Peyer's patch (tissue), 4 donors: ENCODE results near the gene PTGER3. TPM values are rescaled to one million over a fixed set of nuclear protein-coding genes. Genes with fewer than 3 reads are reported as not detected.

Experiments used
- DNase-seq, 3 donors: peaks; one replicate each; pipeline ENCODE4 v3.0.0-alpha.2; 2017 to 2019
- H3K27ac ChIP-seq, 4 donors: fragments of 200-600 bp; sonication (generic); one replicate each; pipeline ENCODE4 v1.5.1; 2016 to 2019
- H3K27me3 ChIP-seq, 2 donors: fragments of 200-600 bp; sonication (generic); one replicate each; pipeline ENCODE4 v1.5.1; 2019
- H3K36me3 ChIP-seq, 3 donors: fragments of 200-600 bp; sonication (generic); one replicate each; pipeline ENCODE4 v1.5.1; 2016 to 2019
- H3K4me1 ChIP-seq, 4 donors: fragments of 200-600 bp; sonication (generic); one replicate each; pipeline ENCODE4 v1.5.1; 2016 to 2019
- H3K4me3 ChIP-seq, 4 donors: fragments of 200-600 bp; sonication (generic); 1 replicate in 3 of 4; 2 replicates in 1 of 4; pipeline ENCODE4 v1.5.1; 2016 to 2019; ENCODE audit warnings: mild to moderate bottlenecking in 1 of 4
- H3K9me3 ChIP-seq, 4 donors: fragments of 200-600 bp; sonication (generic); one replicate each; pipeline ENCODE4 v1.5.1; 2016 to 2019; ENCODE audit warnings: mild to moderate bottlenecking in 1 of 4
- POLR2A ChIP-seq, 2 donors: fragments of 450-650 bp; IDR thresholded peaks; one replicate each; pipeline ENCODE4 v1.5.1; 2017; ENCODE audit warnings: antibody characterized with exemption in 2 of 2, mild to moderate bottlenecking in 2 of 2, moderate library complexity in 2 of 2
- total RNA-seq, 4 donors: library from RNA; depleted of rRNA; stranded (reverse); fragments of >200 nt; gene quantifications; one replicate each; pipeline ENCODE4 v1.1.0, GENCODE V29; 2016
- TF ChIP-seq, protein P1 (sequence below), 6 experiments: fragments of 450-650 bp in 4 of 6; fragments of 200-600 bp in 2 of 6; sonication (generic) in 1 of 6; IDR thresholded peaks; one replicate each; pipeline ENCODE4 v1.5.1; 2017 to 2019; ENCODE audit warnings: antibody characterized with exemption in 6 of 6, mild to moderate bottlenecking in 3 of 6, moderate library complexity in 1 of 6

The PTGER3 gene
- total RNA-seq, 4 donors from 2014 or later: 1.4 to 9.1 (median 2.5) TPM

DNA sequence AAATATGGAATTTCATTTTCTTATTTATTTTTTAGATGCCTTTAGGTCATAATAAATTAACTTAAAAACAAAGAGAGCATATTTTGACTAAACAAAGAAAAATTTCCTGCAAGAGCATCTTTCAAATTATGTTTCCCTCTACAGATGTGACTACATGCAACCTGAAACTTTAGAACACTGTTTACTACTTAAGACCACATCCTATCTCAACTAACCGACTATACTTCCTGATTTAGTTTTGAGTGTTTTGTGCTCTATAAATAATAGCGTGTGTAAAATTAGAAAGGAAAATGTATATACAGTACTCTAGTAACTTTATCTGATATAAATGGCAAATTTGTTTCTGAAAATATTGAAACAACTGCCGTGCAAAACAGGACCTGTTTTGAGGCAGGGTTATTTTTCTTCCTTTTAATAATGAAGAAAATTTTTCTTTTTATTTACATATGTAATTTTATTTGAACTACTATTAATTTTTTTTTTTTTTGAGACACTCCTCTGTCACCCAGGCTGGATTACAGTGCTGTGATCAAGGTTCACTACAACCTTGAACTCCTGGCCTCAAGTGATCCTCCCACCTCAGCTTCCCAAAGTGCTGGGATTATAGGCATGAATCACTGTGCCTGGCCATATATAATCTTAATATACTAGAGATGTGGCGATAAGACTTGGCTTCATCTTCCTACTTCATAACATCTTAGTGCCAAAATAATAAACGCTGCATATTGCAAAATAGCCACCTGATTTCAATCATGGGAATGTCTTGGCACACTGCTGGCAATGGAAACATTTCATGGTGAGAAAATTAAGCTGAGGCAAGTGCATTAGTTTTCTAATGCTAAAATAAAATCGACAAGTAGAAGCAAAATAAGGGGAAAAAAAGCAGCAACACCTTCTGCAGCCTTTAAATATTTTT, 21.0 kb upstream of the PTGER3 start:
- Histone ChIP-seq H3K4me1 (no peaks in the 10 kb centered on the region), H3K36me3 (peaks cover 0 to 98% (median 0%) of the 10 kb centered on the region in 3 donors), H3K27me3 (no peaks in the 10 kb centered on the region), H3K9me3 (no peaks in the 10 kb centered on the region), H3K27ac (no peak overlapping the region), H3K4me3 (no peak overlapping the region)
- DNase-seq: peak in 1 of 3 donors; percentile 70
- TF ChIP-seq, protein P1, sequence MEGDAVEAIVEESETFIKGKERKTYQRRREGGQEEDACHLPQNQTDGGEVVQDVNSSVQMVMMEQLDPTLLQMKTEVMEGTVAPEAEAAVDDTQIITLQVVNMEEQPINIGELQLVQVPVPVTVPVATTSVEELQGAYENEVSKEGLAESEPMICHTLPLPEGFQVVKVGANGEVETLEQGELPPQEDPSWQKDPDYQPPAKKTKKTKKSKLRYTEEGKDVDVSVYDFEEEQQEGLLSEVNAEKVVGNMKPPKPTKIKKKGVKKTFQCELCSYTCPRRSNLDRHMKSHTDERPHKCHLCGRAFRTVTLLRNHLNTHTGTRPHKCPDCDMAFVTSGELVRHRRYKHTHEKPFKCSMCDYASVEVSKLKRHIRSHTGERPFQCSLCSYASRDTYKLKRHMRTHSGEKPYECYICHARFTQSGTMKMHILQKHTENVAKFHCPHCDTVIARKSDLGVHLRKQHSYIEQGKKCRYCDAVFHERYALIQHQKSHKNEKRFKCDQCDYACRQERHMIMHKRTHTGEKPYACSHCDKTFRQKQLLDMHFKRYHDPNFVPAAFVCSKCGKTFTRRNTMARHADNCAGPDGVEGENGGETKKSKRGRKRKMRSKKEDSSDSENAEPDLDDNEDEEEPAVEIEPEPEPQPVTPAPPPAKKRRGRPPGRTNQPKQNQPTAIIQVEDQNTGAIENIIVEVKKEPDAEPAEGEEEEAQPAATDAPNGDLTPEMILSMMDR (IDR thresholded peaks at IDR 0.05): no peak
- no peak for TF ChIP-seq POLR2A (IDR thresholded peaks at IDR 0.05)

DNA sequence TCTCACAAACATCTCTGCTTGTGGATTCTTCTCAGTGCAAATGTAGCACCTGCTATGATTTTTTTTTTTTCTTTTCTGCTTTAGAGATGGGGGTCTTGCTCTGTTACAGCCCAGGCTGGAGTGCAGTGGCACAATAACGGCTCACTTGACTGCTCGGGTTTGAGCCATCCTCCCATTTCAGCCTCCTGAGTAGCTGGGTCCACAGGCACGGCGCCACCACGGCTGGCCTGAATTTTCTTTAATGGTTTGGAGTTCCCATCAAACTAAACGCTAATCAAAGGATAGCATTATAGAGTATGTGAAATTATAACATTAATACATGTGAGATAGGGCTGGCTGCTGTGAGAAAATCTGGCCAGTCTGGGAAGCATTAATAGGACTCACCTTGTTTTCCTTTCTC, 7.2 kb upstream of the PTGER3 start:
- Histone ChIP-seq H3K27me3 (no peaks in the 10 kb centered on the region), H3K9me3 (no peaks in the 10 kb centered on the region), H3K36me3 (peaks cover 0 to 19% (median 0%) of the 10 kb centered on the region in 3 donors), H3K4me3 (no peak overlapping the region), H3K27ac (no peak overlapping the region), H3K4me1 (no peaks in the 10 kb centered on the region)
- no peak for TF ChIP-seq POLR2A (IDR thresholded peaks at IDR 0.05)
- TF ChIP-seq, protein P1 (IDR thresholded peaks at IDR 0.05): no peak
- DNase-seq: no peak

DNA sequence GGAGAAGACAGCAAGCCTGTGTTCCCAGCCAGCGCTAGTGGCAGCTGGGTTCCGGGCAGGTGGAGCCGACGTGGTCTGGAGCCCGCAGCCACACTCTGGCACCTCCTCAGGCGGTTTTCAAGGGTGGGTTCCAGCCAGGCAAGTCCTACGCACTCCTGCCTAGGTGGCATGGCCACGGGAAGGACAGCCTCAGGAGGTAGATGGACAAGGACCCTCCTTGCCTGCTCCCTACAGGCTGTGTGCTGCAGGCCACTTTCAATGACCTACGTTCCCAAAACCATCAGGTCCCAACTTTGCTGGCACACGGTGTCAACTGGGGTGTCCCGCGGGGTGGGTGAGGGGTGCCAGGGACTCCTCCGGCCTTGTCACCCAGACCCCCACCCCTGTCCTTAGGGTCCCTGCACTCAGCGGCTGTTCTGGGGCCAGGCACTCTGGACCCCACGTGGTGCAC, 6.7 kb upstream of the PTGER3 start:
- TF ChIP-seq POLR2A (IDR thresholded peaks at IDR 0.05): no peak
- TF ChIP-seq, protein P1 (IDR thresholded peaks at IDR 0.05): no peak
- Histone ChIP-seq H3K4me1 (no peaks in the 10 kb centered on the region), H3K27ac (no peak overlapping the region), H3K36me3 (peaks cover 0 to 17% (median 0%) of the 10 kb centered on the region in 3 donors), H3K4me3 (no peak overlapping the region), H3K9me3 (no peaks in the 10 kb centered on the region), H3K27me3 (no peaks in the 10 kb centered on the region)
- DNase-seq: no peak

DNA sequence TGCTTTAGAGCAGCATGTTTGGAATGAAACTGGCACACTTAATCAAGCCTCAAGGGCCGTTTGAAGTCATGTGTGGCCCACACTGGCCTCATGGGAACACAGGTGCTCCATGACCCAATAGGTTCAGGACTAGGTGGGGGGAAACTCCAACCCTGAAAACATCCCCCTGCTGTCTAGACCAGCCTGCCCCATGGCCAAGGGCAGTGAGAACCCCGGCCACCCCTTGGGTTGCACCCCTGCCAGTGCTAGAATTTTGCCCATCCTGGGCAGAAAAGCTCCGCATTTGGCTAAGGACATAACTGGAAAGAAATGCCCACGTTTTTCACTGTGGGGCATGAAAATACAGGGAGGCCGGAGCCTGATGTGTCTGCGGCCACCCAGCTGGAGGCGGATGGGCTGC, 6.1 kb upstream of the PTGER3 start:
- Histone ChIP-seq H3K36me3 (peaks cover 0 to 12% (median 0%) of the 10 kb centered on the region in 3 donors), H3K27ac (no peak overlapping the region), H3K4me1 (no peaks in the 10 kb centered on the region), H3K9me3 (no peaks in the 10 kb centered on the region), H3K4me3 (no peak overlapping the region), H3K27me3 (no peaks in the 10 kb centered on the region)
- TF ChIP-seq, protein P1 (IDR thresholded peaks at IDR 0.05): no peak
- no peak for TF ChIP-seq POLR2A (IDR thresholded peaks at IDR 0.05)
- DNase-seq: no peak

DNA sequence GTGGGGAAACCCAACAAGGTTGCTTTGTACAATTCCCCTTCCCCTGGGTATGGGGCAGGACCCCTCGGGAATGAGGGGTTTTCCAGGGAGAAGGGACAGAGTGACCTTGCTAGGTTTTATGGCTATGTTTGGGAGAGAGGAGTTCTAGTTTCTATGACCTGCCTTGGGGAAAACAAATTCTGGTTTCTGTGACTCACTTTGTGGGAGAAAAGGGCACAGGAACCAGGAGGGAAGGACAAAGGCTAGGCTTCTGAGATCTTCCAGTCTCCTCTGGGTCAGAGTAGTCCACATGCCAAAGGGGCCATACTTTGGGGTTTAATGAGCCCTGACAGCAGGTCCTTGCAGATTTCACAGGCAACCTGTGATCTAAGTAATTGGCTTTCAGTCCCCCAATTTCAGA, 5.5 kb upstream of the PTGER3 start:
- Histone ChIP-seq H3K27ac (no peak overlapping the region), H3K36me3 (peaks cover 0 to 5% (median 0%) of the 10 kb centered on the region in 3 donors)
- DNase-seq: no peak

More for the DNA sequence above, 5.5 kb upstream of the PTGER3 start:
- TF ChIP-seq, protein P1 (IDR thresholded peaks at IDR 0.05): no peak
- no peak for TF ChIP-seq POLR2A (IDR thresholded peaks at IDR 0.05)
- Histone ChIP-seq H3K27me3 (no peaks in the 10 kb centered on the region), H3K4me3 (no peak overlapping the region), H3K4me1 (no peaks in the 10 kb centered on the region), H3K9me3 (no peaks in the 10 kb centered on the region)
